HL-60/S4 (cell line): ENCODE measurements around the gene SETBP1.

ENCODE experiments used
- in situ Hi-C: fragments of 300-500 bp; cut with MboI; formaldehyde crosslinking; loops from 2 replicates; pipeline ENCODE4 v1.14.3; 2022; ENCODE audit warnings: low sequenced_read_pairs

The SETBP1 gene

DNA sequence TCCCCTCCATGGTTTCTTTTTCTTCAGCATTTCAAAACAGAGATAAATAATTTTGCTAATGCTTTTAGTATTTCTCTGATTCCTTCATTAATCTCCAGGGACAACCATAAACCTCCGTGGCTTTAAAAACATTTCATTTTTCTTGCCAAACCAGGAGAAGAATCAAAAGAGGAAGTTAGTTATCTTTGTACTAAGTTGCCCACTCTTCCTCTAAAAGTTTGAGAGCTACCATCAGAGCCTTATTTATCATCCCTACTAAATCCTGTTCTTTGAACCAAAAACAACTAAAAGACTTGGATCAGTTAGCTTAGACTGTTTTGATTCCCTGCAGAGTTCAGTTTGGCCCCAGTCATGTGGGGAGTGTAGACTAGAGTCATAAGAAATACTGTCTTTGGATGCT lies 208.4 kb downstream of the SETBP1 start:
- in situ Hi-C loops: no loop called here

DNA sequence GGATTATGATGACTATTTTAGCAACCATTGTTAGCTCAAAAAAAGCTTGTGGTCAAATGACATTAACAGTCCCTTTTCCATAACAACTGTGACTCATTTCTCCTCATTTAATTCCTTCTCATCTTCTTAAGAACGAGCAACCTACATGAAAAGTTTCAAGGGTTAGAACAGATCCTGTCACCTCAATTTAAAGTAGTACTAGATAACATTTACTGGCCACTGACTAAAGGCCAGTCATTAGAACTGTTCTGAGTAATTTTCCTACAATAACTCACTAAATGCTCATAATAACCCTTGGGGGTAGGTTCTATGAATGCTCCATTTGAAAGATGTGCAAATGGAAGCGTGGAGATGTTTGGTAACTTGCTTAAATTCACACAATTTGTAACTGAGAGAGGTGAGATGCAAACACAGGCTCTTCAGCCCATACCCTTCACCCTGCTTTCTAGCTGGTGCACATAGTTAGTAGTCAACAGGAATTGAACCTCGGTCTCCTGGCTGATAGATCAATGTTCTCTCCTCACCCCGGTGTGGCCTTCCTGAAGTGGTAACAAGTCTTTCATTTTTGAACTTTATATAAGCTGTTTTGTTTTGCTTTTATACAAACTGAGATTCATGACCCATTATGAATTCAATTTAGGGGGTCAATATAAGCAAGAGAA lies 212.5 kb downstream of the SETBP1 start:
- in situ Hi-C loops: no loop called here

DNA sequence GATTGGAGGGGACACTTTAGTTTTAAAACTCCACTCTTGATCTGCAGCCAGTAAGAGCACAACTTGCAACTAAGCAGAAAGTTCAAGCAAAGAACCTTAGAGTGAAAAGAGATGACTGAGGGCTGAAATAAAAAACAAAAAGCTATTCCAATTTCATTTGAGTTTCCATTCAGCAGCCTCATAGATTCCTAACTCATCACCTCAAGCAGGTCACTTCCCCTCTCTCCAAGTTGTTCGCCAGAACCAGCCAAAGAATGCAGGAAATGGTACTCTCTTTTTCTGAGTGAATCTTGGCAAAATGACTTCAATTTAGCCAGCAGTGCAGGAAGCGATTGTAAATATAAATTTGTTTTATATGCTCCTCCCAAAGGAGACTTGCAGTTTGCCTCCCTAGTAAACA lies 213.3 kb downstream of the SETBP1 start:
- in situ Hi-C loops: no loop called here

DNA sequence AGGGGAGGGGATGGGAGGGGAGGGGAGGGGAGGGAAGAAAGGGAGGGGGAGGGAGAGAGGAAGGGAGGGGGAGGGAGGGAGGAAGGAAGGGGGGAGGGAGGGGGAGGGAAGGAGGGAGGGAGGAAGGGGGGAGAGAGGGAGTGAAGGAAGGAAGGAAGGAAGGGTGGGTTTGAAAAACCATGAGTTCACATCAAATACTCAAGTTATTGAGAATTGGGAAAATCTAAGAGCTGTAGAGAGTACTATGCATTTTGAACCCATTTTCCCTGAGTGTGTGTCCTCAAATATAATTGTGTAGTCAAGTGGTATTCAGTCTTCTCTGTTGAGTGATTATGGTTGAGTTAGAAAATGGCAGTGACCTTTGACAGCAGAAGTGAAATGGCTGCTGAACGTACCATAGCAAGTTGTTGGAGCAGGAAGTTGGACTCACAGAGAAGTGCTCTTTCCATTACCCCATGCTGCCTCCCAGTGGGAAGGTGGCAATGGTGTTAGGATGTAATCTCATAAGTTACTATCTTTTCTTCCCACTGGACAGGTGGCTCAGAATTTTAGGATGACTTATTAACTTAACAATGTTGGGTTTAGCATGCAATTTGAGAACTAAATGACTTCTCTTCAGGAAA lies 214.6 kb downstream of the SETBP1 start:
- in situ Hi-C loops: no loop called here

DNA sequence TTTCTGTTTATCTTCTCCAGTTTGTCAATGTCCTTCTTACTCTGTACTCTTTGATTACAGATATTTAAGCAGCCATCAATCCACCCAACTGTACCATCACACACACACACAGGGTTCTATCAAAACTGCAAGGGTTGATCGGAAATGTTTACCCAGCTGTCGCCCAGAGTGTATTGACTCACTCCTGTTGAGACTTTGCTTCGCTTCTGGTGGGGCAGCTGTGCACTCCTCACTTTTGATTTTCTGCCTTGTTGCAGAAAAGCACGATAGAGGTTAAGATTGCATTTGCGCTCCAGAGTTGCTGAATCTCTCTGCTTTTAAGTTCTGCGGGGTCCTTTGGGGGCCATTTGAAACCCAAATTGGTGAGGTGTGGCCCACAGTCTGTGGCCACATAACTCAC lies 216.2 kb downstream of the SETBP1 start:
- in situ Hi-C loops: no loop called here

DNA sequence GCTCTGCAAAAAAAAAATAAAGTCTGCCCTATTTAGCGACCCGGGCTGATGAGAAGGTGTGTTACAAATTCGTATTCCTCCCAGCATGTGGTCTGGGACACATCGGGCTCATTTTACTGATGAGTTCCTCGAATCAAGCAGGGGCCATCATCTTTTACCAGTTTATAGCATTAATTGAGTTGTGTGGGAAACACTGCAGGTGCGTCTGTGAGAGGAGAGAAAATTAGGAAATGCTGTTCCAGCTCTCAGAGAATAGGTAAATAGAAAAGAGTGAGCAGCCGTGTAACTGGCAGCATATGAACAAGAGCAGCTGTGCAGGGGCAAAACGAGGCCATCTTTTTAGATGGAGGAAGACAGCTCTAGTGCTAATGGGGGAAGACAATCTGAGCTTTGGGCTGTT lies 216.7 kb downstream of the SETBP1 start:
- in situ Hi-C loops: no loop called here

DNA sequence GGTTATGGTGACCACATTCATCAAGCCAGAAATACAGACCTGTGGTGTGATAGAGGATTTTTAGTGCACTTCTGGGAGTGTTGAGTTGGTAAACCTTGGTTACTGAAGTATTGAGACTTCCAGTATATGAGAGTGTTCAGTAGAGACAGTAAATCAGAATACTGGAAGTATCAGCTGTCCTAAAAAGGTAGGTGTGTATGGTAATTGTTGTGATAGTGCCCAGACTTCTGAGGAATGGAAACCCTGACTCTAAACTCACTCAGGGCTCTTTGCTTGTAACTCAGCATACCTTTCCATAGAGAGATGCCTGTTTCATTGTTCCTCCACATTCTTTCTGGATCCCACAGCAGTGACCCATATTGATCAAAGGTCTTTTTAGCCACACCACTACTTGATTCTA lies 217.1 kb downstream of the SETBP1 start:
- in situ Hi-C loops: no loop called here

DNA sequence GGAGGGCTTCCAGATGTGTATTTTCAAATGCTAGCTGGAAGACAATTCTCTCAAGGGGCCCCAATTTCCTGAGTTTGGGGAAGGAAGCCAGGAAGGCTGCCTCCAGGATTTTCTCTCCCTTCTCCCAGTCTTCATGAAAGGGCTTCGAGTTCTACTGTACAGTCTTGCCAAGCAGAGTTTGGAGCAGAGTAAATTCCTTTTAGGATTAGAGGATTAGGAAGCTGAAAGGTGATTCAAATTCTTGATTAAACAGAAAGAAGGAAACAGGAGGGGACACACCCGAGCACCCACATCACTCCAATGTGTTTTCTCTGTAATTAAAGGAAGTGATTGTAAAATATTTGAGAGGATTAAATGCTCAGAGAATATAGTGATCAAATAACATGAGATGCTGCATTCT lies 217.8 kb downstream of the SETBP1 start:
- in situ Hi-C loops: no loop called here

DNA sequence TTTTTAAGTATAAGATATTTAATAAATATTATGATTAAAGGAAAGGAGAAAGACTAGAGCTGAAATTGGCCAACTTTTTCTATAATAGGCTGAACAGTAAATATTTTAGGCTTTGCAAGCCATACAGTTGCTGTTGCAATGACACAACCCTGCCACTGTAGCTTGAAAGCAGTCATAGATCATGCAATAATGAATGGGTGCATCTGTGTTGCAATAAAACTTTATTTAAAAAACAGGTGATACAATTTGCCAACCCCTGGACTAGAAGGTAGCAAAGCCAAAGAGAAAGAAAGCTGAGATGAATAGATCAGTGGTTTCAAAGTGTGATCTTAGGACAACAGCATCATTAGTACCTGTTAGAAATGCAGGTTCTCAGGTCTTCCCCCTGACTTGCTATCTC lies 219.1 kb downstream of the SETBP1 start:
- in situ Hi-C loops: no loop called here

DNA sequence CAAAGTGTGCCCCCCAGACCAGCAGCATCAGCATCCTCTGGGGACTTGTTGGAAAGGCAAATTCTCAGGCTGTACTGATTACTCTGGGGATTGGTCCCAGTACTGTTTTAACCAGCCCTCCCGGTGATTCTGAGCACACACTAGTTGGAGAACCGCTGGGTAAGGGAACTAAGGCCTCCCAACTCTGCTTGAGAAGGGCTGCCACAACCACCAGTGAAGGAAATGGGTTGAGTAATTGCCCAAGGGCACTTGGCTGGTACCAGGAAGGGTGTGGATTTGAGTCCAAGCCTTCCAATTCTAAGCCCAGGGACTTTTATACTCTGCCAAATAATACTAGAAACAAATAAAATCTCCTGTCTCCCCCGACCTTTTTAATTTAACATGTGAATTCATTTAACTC lies 219.9 kb downstream of the SETBP1 start:
- in situ Hi-C loops: no loop called here

DNA sequence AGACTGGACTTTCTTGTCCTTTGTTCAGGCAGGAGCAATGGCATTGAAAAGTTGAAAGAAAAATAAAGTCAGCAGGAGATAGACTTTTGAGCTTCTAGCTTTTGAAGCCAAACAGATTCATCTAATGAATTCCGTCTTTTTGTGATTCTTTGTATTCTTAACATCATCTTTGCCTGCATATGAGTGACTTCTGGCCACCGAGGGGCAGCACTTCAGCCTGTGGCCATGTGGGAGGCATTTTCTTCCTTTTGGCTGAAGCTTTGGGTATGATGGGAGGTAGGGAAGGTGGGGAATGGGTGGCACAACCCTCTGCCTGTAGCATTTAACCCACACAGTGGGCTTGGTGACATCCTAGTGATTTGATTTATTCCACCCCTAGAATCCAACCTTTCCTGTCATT lies 220.6 kb downstream of the SETBP1 start:
- in situ Hi-C loops: no loop called here

DNA sequence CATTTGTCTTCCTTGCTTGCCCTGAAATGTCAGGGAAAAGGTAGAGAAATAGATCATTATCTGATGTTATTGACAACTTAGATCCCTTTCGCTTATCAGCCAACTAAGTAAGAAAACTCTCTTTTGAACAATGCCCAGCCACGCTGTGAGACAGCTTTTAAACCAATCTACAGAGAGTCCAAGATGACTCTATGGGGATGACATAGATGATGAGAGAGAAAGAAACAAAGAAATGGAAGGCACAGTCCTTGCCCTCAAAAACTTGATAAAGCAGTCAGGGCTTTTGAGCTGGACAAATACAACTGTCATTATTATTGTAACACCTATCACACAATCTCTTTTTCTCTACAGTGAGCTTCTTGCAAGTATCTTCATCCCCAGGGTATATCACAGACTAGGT lies 222.6 kb downstream of the SETBP1 start:
- in situ Hi-C loops: no loop called here

DNA sequence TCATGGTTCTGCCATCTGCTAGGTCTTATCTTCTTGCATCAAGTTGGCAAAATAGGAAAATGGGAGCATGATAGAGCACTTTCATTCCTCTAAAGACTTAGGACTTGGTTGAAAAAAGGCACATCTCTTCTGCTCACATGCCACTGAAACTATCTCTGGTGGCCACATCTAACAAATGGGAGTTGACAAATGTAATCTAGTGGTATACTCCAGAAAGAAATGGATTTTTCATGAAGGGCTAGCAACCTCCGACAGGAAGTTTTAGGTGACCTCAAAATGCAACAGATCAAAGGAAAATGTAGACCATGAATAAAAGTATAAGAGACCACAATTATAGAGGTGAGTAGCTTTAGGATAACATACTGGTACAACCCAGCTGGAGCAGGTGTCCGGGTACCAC lies 224.1 kb downstream of the SETBP1 start:
- in situ Hi-C loops: no loop called here

DNA sequence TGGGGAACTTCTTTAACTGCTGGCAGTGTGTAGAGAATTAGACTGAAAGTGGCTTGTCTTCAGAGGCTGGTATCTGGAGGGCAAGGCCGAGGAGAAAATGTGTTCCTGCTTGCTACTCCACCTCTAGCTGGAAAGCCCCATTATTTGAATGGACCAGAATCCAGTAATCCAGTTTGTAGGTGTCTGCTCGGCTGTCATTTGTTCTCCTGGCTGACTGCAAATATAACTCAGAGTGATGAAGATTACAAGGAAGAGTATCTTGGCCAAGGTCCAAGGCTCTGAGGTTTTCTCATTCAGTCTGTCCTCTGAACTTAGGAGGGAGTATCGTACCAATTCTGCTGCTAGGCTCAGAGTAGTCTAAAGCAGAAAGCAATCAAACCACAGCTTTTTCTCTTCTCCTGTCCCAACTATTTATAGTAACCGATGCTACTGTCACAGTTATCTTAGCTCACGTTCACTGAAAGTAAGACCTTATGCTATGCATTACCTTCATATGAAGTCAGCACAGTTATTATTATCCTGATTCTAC lies 228.6 kb downstream of the SETBP1 start:
- in situ Hi-C loops: no loop called here

DNA sequence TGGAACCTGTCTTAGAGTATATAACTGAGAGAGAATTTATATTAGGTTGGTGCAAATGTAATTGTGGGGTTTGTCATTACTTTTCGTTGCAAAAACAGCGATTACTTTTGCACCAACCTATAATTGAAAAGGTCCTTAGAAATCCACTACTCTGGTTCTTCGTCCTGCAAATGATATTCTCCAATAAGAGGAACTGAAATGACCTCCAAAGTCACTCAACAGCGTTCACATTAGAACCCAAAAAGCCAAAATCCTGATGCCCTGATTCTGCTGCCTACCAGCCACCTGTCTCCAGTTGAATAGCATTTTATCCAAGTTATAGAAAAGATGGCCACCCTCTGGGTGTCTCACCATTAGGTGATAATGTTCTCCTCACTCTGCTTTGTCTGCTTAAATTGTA lies 230.6 kb downstream of the SETBP1 start:
- in situ Hi-C loops: no loop called here

DNA sequence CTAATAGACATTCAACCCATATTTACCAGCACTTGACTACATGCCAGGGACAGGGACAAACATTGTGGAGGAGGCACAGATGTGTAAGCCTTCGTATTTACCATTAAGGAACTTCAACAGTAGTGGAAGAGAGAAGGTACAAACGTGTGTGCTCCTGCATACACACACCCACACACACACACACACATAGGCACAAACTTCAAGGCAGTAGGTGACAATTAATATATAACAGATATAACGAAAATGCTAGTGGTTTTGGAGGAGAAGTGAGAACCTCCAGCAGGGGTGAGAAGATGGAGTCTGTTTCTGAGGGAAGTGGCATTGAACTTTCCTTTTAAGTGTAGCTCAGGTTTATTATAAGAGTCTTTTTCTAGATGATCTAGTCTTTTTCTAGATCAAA lies 231.1 kb downstream of the SETBP1 start:
- in situ Hi-C loops: no loop called here

DNA sequence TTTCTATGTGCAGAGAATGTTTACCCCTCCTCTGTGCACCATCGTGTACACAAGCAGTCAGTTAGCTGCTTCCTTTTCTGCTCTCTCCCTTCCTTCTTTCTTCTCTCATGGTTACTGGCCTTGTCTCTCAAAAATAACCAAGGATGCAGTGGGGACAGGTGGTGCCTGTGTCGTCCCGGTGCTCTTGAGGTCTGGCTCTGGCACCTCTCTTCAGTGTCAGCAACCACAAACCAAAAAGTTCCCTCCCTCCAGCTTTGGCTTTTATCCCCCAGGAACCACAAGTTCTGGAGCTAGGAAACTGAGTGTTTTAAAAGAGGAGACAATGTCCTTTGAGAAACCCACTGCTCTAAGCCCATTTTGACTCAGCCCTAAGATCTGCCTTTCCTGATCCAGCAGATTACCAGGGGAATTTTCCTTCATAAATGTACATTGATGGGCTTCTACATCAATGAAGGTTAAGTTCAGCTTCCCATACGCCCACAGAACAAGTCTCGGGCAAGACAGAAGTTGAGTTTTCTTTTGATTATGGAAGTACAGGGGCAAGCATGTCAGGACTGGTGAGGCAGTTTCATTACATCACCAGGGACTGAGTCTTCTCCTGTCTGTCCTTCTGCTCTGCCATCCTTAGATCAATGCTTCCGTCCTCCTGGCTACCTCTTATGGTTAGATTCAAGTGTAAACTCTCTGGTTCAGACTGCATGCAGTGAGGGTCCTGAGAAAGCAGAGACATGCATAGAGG lies 232.2 kb downstream of the SETBP1 start:
- in situ Hi-C loops: no loop called here

DNA sequence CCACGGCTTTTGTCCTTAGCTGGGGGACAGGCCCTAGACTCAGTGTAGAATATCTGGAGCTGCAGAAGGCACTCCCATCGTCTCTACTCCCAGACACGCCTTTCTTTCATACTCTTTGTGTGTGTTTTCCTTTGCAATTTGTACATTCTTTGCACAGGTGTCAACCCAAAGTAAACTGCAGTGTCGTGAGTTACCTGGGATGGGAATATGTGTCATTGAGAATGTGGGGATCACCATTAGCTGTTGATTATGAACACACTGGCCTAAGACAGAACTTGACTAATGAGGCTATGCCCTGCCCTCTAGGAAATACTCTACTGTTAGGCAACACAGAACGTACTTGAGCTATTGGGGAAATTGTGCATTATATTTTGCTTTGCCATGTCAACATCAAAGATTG lies 233.3 kb downstream of the SETBP1 start:
- in situ Hi-C loops: no loop called here

DNA sequence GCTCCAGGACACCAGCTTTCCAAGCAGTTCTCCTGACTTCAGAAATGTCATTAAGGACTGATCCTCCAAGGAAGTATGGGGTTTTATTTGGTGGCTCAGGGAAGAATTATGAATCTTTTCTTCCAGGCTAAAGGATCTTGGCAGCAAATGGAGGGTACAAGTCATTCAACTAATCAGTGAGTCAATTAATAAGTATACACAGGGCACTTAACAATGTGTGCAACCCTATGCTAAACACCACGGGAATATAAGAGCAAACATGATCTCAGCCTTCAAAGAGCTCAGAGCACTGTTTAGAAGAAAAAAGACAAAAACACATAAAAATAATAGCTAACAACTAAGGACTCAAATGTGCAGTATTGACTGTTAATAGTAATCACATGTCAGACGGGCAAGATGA lies 234.5 kb downstream of the SETBP1 start:
- in situ Hi-C loops: no loop called here

DNA sequence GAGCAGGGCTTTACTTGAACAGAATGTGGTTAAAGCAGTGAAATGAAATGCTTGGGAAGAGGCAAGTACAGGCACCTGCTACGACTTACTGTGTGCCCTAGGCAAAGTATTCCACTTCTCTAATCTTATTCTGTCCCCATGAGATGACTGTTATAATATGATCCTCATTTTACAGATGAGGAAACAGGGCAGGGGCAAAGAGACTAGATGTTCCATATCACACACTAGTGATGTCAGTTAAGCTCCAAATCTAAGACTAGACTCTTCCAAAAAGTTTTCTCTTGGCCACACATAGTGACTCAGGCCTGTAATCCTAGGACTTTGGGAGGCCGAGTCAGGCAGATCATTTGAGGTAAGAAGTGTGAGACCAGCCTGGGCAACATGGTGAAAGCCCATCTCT lies 235.0 kb downstream of the SETBP1 start:
- in situ Hi-C loops: no loop called here

DNA sequence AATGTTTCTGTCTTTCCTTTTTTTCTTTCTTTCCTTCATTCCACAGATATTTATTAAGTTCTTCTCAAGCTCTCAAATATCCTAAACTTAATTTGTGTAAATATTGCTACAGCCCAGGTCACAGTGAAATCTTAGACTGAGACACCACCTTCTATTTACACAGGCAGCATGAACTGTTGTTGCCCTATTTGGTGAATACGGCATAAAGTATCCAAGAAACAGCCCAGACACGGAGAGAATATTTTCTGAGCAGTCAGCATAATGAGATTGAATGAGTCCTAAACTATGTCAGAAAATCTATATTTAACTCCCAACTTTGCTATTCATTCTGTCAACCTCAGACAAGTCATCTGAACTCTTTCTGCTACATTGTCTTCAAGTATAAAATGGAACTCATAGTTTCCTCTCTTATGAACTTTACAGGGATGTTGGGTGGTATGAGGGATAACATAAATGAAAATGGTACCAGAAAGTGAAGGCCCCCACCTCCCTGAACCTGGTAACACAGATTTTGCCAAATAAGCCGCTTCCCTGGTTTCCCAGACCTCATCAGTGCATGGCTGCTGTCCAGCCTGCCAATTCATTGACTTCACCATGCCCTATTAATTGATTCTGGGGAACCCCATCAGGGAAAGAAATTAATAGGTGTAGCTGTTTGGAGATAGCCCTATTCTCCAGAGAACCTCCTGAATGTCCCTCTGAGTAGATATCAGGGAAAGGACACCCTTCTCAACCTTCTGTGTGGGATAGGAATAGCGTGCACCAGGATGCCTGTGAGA lies 235.9 kb downstream of the SETBP1 start:
- in situ Hi-C loops: no loop called here
